ENCODE measurements around the gene FBXL14.

The FBXL14 gene

GRCh38 chr12:1551496-1551895 lies 42.9 kb downstream of the FBXL14 start:
- no peak for TF ChIP-seq CTCF (IDR thresholded peaks at IDR 0.05; ENCODE audit: low read depth, low read length)

GRCh38 chr12:1546931-1547640 lies 47.3 kb downstream of the FBXL14 start:
- DNase-seq (ENCODE audit: low read depth in 2 of 2), result no peak
- no peak for TF ChIP-seq CTCF (IDR thresholded peaks at IDR 0.05; ENCODE audit: low read depth, low read length)
- H3K4me3 ChIP-seq (replicated peaks in 1 of 2; ENCODE audit: low read depth in 2 of 2, low read length in 2 of 2), result no peak overlapping the region

More at GRCh38 chr12:1551496-1551895, 42.9 kb downstream of the FBXL14 start:
- H3K4me3 ChIP-seq (replicated peaks in 1 of 2; ENCODE audit: low read depth in 2 of 2, low read length in 2 of 2), result no peak overlapping the region
- DNase-seq (ENCODE audit: low read depth in 2 of 2), result no peak

- DNase-seq (ENCODE audit: low read depth in 2 of 2), result peak; percentile 53 to 66
- TF ChIP-seq CTCF (IDR thresholded peaks at IDR 0.05; ENCODE audit: low read depth, low read length), result peak; percentile 30
- no peak overlapping the region for H3K4me3 ChIP-seq (replicated peaks in 1 of 2; ENCODE audit: low read depth in 2 of 2, low read length in 2 of 2)
Measured at GRCh38 chr12:1544996-1545700, 49.2 kb downstream of the FBXL14 start.

- no peak for TF ChIP-seq CTCF (IDR thresholded peaks at IDR 0.05; ENCODE audit: low read depth, low read length)
- no peak for DNase-seq (ENCODE audit: low read depth in 2 of 2)
- no peak overlapping the region for H3K4me3 ChIP-seq (replicated peaks in 1 of 2; ENCODE audit: low read depth in 2 of 2, low read length in 2 of 2)
Measured at GRCh38 chr12:1542599-1542998, 51.8 kb downstream of the FBXL14 start.

- TF ChIP-seq CTCF (IDR thresholded peaks at IDR 0.05; ENCODE audit: low read depth, low read length), result no peak
- no peak overlapping the region for H3K4me3 ChIP-seq (replicated peaks in 1 of 2; ENCODE audit: low read depth in 2 of 2, low read length in 2 of 2)
- DNase-seq (ENCODE audit: low read depth in 2 of 2), result peak in 1 of 2 donors; percentile 50
Measured at GRCh38 chr12:1540690-1541089, 53.7 kb downstream of the FBXL14 start.

GRCh38 chr12:1539135-1539534 lies 55.2 kb downstream of the FBXL14 start:
- TF ChIP-seq CTCF (IDR thresholded peaks at IDR 0.05; ENCODE audit: low read depth, low read length), result no peak
- H3K4me3 ChIP-seq (replicated peaks in 1 of 2; ENCODE audit: low read depth in 2 of 2, low read length in 2 of 2), result no peak overlapping the region
- DNase-seq (ENCODE audit: low read depth in 2 of 2), result no peak

Measured in cardiac fibroblast (primary cell).